ENCODE measurements around the gene DCLK1. TPM values are rescaled to one million over a fixed set of nuclear protein-coding genes. Genes with fewer than 3 reads are reported as not detected.

The DCLK1 gene
- total and polyA plus RNA-seq, 5 donors from 2014 or later: not detected

DNA sequence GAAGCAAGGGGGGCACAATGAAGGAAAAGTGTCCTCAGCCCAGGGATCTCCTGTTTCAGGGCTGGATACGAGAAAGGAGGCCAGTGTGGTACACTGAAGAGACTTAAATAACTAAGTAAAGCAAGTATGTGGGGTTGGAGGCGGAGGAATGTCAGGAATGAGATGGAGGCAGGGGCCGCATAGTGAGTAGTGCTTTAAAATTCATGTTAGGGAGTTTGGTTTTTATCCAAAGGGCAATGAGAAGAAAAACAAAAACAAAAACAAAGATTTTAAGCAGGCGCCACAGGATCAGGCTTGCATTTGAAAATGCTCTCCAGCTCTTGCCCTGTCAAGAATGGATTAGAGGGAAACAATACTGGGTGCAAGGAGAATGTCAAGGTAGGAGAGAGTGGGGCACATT, 273.4 kb downstream of the DCLK1 start:
- H3K4me3 ChIP-seq (ENCODE audit: low read depth, low read length): no peak overlapping the region
- Mint-ChIP-seq H3K4me3 (no peak overlapping the region), H3K9me3 (peaks cover 2 to 10% (median 7%) of the 10 kb centered on the region in 7 donors), H3K36me3 (no peaks in the 10 kb centered on the region), H3K27me3 (peaks cover 9% of the 10 kb centered on the region), H3K27ac (no peak overlapping the region), H3K4me1 (no peaks in the 10 kb centered on the region)
- DNase-seq (no peak), ATAC-seq (ENCODE audit: low read depth in 2 of 2) (no peak)
- no peaks in the 10 kb centered on the region for H3K4me1 ChIP-seq (ENCODE audit: control insufficient read depth, insufficient read depth, low read length, poor library complexity, severe bottlenecking)
- H3K9me3 ChIP-seq (ENCODE audit: control insufficient read depth in 2 of 2, low read length in 2 of 2): no peaks in the 10 kb centered on the region
- H3K27ac ChIP-seq (ENCODE audit: insufficient read depth, low read length, poor library complexity, severe bottlenecking): no peak overlapping the region
- H3K36me3 ChIP-seq (ENCODE audit: control insufficient read depth, insufficient read depth, low read length): no peaks in the 10 kb centered on the region
- peaks cover 2% of the 10 kb centered on the region for H3K27me3 ChIP-seq (ENCODE audit: control insufficient read depth, insufficient read depth, low read length)

DNA sequence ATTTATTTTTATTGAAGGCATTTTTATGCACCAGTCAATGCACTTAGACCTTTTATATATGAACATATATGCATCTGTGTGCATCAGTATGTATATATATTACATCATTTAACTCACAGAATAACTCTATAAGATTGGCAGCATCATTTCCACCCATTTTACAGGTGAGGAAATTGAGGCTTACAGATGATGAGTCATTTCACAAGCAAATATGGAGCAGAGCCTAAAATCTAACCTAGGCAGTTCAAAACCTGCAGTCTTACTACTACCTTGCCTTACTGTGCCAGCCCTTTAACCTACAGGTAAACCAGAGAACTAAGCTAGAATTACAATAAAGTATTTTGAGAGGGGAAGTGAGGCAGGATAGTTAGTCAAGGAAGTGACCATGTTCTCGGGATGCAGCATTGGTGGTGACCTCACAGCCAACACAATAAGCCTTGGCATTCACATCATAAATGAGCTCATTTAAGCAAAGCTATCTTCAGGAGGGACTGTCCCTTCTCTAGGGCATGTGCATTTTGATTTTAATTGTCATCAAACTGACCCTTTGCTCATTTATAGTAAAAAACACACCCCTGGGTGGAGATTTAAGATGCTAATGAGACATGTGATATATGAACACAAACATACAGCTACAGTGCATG, 274.3 kb downstream of the DCLK1 start:
- Mint-ChIP-seq H3K9me3 (peaks cover 0 to 9% (median 6%) of the 10 kb centered on the region in 7 donors), H3K27ac (no peak overlapping the region), H3K4me1 (no peaks in the 10 kb centered on the region), H3K4me3 (no peak overlapping the region), H3K36me3 (no peaks in the 10 kb centered on the region), H3K27me3 (peaks cover 9% of the 10 kb centered on the region)
- no peak overlapping the region for H3K4me3 ChIP-seq (ENCODE audit: low read depth, low read length)
- no peaks in the 10 kb centered on the region for H3K36me3 ChIP-seq (ENCODE audit: control insufficient read depth, insufficient read depth, low read length)
- no peaks in the 10 kb centered on the region for H3K9me3 ChIP-seq (ENCODE audit: control insufficient read depth in 2 of 2, low read length in 2 of 2)
- ATAC-seq (ENCODE audit: low read depth in 2 of 2) (no peak), DNase-seq (no peak)
- H3K27me3 ChIP-seq (ENCODE audit: control insufficient read depth, insufficient read depth, low read length): peaks cover 2% of the 10 kb centered on the region
- H3K4me1 ChIP-seq (ENCODE audit: control insufficient read depth, insufficient read depth, low read length, poor library complexity, severe bottlenecking): no peaks in the 10 kb centered on the region
- no peak overlapping the region for H3K27ac ChIP-seq (ENCODE audit: insufficient read depth, low read length, poor library complexity, severe bottlenecking)

DNA sequence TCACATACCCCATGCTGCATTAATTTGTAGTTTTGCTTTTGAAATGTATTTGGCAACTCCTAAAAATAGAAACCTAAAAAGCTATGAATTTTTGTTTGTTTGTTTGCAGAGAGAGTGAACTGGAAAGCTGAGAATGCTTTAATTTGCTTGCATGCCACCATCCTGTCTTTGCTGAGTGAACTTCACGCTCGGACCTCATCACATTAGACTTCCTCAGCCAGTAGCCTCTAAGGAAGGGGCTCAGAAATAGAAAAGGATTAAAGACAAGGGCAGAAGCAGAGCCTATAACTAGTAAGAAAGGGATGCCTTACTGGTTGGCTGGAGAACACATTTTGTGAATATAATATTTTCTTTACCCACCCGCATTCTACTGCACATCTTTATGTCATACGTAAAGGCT, 275.1 kb downstream of the DCLK1 start:
- ATAC-seq (ENCODE audit: low read depth in 2 of 2) (no peak), DNase-seq (no peak)
- no peaks in the 10 kb centered on the region for H3K9me3 ChIP-seq (ENCODE audit: control insufficient read depth in 2 of 2, low read length in 2 of 2)
- Mint-ChIP-seq H3K27ac (no peak overlapping the region), H3K9me3 (peaks cover 2 to 12% (median 8%) of the 10 kb centered on the region in 7 donors), H3K4me3 (no peak overlapping the region), H3K27me3 (peaks cover 9% of the 10 kb centered on the region), H3K36me3 (no peaks in the 10 kb centered on the region), H3K4me1 (no peaks in the 10 kb centered on the region)
- H3K4me3 ChIP-seq (ENCODE audit: low read depth, low read length): no peak overlapping the region
- H3K36me3 ChIP-seq (ENCODE audit: control insufficient read depth, insufficient read depth, low read length): no peaks in the 10 kb centered on the region
- peaks cover 2% of the 10 kb centered on the region for H3K27me3 ChIP-seq (ENCODE audit: control insufficient read depth, insufficient read depth, low read length)
- no peak overlapping the region for H3K27ac ChIP-seq (ENCODE audit: insufficient read depth, low read length, poor library complexity, severe bottlenecking)
- no peaks in the 10 kb centered on the region for H3K4me1 ChIP-seq (ENCODE audit: control insufficient read depth, insufficient read depth, low read length, poor library complexity, severe bottlenecking)

DNA sequence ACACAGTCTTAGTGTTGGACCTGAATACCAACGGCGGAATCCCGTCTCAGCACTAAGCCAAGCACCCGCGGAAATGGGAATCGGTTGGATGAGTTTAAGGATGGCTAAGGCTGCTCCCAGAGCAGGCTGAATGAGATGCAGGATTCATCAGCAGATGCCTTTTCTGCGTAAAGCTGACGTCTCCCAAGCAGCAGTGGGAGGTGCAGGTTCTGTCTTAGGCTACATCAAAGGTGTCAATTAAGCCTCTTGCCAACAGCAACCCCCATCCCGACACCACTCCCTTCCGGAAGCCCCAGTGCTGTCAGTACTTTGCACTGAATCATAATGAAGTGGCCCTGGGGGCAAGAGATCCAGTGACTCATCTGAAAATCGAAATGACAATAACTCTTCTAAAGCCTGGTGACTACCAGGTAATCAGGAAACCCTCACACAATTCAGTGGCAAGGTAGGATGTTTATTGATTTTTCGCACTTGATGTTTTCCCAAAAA, 275.6 kb downstream of the DCLK1 start:
- no peak for DNase-seq
- no peak for ATAC-seq (ENCODE audit: low read depth in 2 of 2)
- H3K27ac Mint-ChIP-seq: no peak overlapping the region
- Histone ChIP-seq H3K36me3 (ENCODE audit: control insufficient read depth, insufficient read depth, low read length) (no peaks in the 10 kb centered on the region), H3K4me3 (ENCODE audit: low read depth, low read length) (no peak overlapping the region), H3K9me3 (ENCODE audit: control insufficient read depth in 2 of 2, low read length in 2 of 2) (no peaks in the 10 kb centered on the region), H3K4me1 (ENCODE audit: control insufficient read depth, insufficient read depth, low read length, poor library complexity, severe bottlenecking) (no peaks in the 10 kb centered on the region), H3K27ac (ENCODE audit: insufficient read depth, low read length, poor library complexity, severe bottlenecking) (no peak overlapping the region), H3K27me3 (ENCODE audit: control insufficient read depth, insufficient read depth, low read length) (peaks cover 2% of the 10 kb centered on the region)
- H3K27me3 Mint-ChIP-seq: peaks cover 9% of the 10 kb centered on the region
- H3K4me3 Mint-ChIP-seq: no peak overlapping the region
- H3K9me3 Mint-ChIP-seq: peaks cover 2 to 10% (median 8%) of the 10 kb centered on the region in 7 donors
- H3K4me1 Mint-ChIP-seq: no peaks in the 10 kb centered on the region
- no peaks in the 10 kb centered on the region for H3K36me3 Mint-ChIP-seq

DNA sequence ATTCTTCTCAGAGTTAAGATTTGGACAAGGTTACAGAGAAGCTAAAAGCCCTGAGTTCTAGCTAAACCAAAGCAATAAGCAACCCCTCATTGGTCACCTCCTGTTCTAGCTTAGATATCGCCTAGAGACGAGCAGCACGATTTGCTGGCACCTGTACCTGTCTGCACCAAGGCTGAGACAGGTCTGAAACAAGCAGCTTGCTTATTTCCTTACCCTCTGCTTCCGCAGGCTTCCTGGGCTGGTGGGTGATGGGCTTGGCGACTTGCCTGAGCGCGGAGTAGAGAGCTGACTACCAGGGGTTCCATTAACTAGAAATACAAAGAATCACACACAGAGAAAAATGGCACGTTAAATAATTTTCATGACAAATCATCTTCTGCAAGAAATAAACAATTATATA, 276.9 kb downstream of the DCLK1 start:
- H3K27me3 Mint-ChIP-seq: peaks cover 9% of the 10 kb centered on the region
- H3K27ac ChIP-seq (ENCODE audit: insufficient read depth, low read length, poor library complexity, severe bottlenecking): no peak overlapping the region
- peaks cover 2 to 10% (median 6%) of the 10 kb centered on the region in 7 donors for H3K9me3 Mint-ChIP-seq

DNA sequence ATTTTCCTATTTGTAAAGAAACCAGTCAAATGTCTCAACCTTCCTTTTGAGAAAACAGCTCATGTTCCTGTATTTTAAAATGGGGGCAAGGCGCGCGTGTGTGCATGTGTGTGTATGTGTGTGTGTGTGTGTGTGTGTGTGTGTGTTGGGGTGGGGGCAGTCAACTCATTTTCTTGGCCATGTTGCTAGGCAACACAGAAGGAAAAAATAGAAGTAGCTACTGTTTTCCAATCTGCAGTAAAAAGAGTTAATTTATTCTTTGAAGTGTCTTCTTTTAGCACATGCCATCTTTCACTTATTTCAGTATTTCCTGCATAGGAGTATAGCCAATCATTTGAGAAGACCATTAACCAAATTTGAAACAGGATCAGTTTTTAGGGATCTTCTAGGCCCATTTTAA, 279.3 kb downstream of the DCLK1 start:
- H3K4me3 Mint-ChIP-seq: no peak overlapping the region
- H3K27me3 Mint-ChIP-seq: peaks cover 9% of the 10 kb centered on the region
- Histone ChIP-seq H3K27me3 (ENCODE audit: control insufficient read depth, insufficient read depth, low read length) (peaks cover 2% of the 10 kb centered on the region), H3K36me3 (ENCODE audit: control insufficient read depth, insufficient read depth, low read length) (no peaks in the 10 kb centered on the region), H3K4me1 (ENCODE audit: control insufficient read depth, insufficient read depth, low read length, poor library complexity, severe bottlenecking) (no peaks in the 10 kb centered on the region), H3K4me3 (ENCODE audit: low read depth, low read length) (no peak overlapping the region), H3K9me3 (ENCODE audit: control insufficient read depth in 2 of 2, low read length in 2 of 2) (no peaks in the 10 kb centered on the region), H3K27ac (ENCODE audit: insufficient read depth, low read length, poor library complexity, severe bottlenecking) (no peak overlapping the region)
- no peaks in the 10 kb centered on the region for H3K4me1 Mint-ChIP-seq
- ATAC-seq (ENCODE audit: low read depth in 2 of 2): no peak
- H3K27ac Mint-ChIP-seq: no peak overlapping the region
- DNase-seq: no peak
- no peaks in the 10 kb centered on the region for H3K36me3 Mint-ChIP-seq
- H3K9me3 Mint-ChIP-seq: peaks cover 0 to 10% (median 3%) of the 10 kb centered on the region in 7 donors

More for the DNA sequence above, 276.9 kb downstream of the DCLK1 start:
- Histone ChIP-seq H3K4me3 (ENCODE audit: low read depth, low read length) (no peak overlapping the region), H3K9me3 (ENCODE audit: control insufficient read depth in 2 of 2, low read length in 2 of 2) (no peaks in the 10 kb centered on the region), H3K4me1 (ENCODE audit: control insufficient read depth, insufficient read depth, low read length, poor library complexity, severe bottlenecking) (no peaks in the 10 kb centered on the region), H3K36me3 (ENCODE audit: control insufficient read depth, insufficient read depth, low read length) (no peaks in the 10 kb centered on the region), H3K27me3 (ENCODE audit: control insufficient read depth, insufficient read depth, low read length) (peaks cover 2% of the 10 kb centered on the region)
- no peak overlapping the region for H3K4me3 Mint-ChIP-seq
- DNase-seq: no peak
- no peak overlapping the region for H3K27ac Mint-ChIP-seq
- no peaks in the 10 kb centered on the region for H3K36me3 Mint-ChIP-seq
- H3K4me1 Mint-ChIP-seq: no peaks in the 10 kb centered on the region
- no peak for ATAC-seq (ENCODE audit: low read depth in 2 of 2)

DNA sequence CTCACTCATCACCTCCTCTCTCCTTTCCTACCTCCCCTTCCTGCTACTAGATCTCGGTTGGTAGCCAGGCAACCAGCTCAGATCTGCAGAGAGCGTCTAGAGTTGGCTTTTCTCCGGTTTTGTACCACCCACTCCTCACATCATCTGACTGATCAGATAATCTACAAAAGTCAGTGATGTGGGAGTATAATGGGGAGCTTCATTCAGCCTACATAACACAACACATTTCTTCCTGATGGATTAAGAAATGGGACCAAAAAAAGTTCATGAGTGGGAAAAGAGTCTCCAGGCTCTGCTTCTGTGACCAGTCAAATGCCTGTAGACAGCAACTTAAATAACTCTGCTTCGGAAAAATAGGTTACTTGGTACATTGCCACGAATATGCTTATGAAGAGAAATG, 279.8 kb downstream of the DCLK1 start:
- Mint-ChIP-seq H3K9me3 (peaks cover 0 to 8% (median 3%) of the 10 kb centered on the region in 7 donors), H3K36me3 (no peaks in the 10 kb centered on the region), H3K27ac (no peak overlapping the region), H3K27me3 (peaks cover 5% of the 10 kb centered on the region), H3K4me3 (no peak overlapping the region), H3K4me1 (no peaks in the 10 kb centered on the region)
- Histone ChIP-seq H3K27ac (ENCODE audit: insufficient read depth, low read length, poor library complexity, severe bottlenecking) (no peak overlapping the region), H3K36me3 (ENCODE audit: control insufficient read depth, insufficient read depth, low read length) (no peaks in the 10 kb centered on the region), H3K27me3 (ENCODE audit: control insufficient read depth, insufficient read depth, low read length) (no peaks in the 10 kb centered on the region), H3K4me3 (ENCODE audit: low read depth, low read length) (no peak overlapping the region), H3K4me1 (ENCODE audit: control insufficient read depth, insufficient read depth, low read length, poor library complexity, severe bottlenecking) (no peaks in the 10 kb centered on the region), H3K9me3 (ENCODE audit: control insufficient read depth in 2 of 2, low read length in 2 of 2) (no peaks in the 10 kb centered on the region)
- DNase-seq (no peak), ATAC-seq (ENCODE audit: low read depth in 2 of 2) (no peak)

DNA sequence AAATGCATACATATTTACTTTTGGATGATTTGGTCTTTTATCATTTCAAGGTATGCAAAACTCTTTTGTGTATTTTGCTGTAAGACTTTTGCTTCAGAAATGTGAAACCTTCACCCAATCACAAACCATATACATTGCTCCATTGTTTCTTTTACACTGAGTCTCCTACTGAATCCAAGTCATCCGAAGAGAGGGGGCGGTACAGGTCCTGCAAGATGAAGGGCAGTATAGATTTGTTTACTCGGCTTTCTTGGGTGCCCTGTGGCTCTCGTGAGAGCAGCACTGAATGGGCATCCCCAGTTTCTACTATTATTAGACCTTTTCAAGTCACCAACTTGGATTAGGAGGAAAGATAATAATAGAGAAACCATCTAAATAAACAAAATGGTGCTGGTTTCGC, 280.6 kb downstream of the DCLK1 start:
- no peak overlapping the region for H3K27ac Mint-ChIP-seq
- H3K4me1 ChIP-seq (ENCODE audit: control insufficient read depth, insufficient read depth, low read length, poor library complexity, severe bottlenecking): no peaks in the 10 kb centered on the region
- no peaks in the 10 kb centered on the region for H3K9me3 ChIP-seq (ENCODE audit: control insufficient read depth in 2 of 2, low read length in 2 of 2)
- H3K27me3 Mint-ChIP-seq: no peaks in the 10 kb centered on the region
- peaks cover 0 to 4% (median 3%) of the 10 kb centered on the region in 7 donors for H3K9me3 Mint-ChIP-seq
- H3K36me3 Mint-ChIP-seq: no peaks in the 10 kb centered on the region
- DNase-seq: no peak
- H3K4me3 ChIP-seq (ENCODE audit: low read depth, low read length): no peak overlapping the region
- no peaks in the 10 kb centered on the region for H3K27me3 ChIP-seq (ENCODE audit: control insufficient read depth, insufficient read depth, low read length)
- H3K27ac ChIP-seq (ENCODE audit: insufficient read depth, low read length, poor library complexity, severe bottlenecking): no peak overlapping the region
- no peak for ATAC-seq (ENCODE audit: low read depth in 2 of 2)
- H3K36me3 ChIP-seq (ENCODE audit: control insufficient read depth, insufficient read depth, low read length): no peaks in the 10 kb centered on the region
- H3K4me3 Mint-ChIP-seq: no peak overlapping the region
- H3K4me1 Mint-ChIP-seq: no peaks in the 10 kb centered on the region
